IMR-90 (cell line): Measurements from ENCODE around the gene BATF. TPM values are rescaled to one million over a fixed set of nuclear protein-coding genes. Genes with fewer than 3 reads are reported as not detected.

Experiments
- ATAC-seq: fragments of 200-7000 bp; cut with Tn5 transposase; 2 replicates; pipeline ENCODE4 v1.9.1; 2020; ENCODE audit warnings: low read depth, mild to moderate bottlenecking, moderate library complexity
- BruUV-seq: library from RNA; stranded (reverse); fragments of 400-500 nt; replicated peaks from 2 replicates; lab custom pipeline; 2021; lab: Mats Ljungman, UMichigan
- CTCF ChIA-PET: fragments of 300-600 bp; formaldehyde crosslinking; extraction: SDS; loops from one replicate; lab custom pipeline; 2021; ENCODE audit warnings: antibody characterized with exemption; lab: Yijun Ruan, JAX
- POLR2A ChIA-PET: fragments of 300-600 bp; sonication (Branson Sonifier 250); formaldehyde crosslinking; loops from one replicate; lab custom pipeline; 2022; ENCODE audit warnings: antibody characterized with exemption; ENCODE audit not compliant: unreplicated experiment; lab: Charles Lee
- DNase-seq: peaks from one replicate; pipeline ENCODE4 v3.0.0; 2013
- H2AFZ ChIP-seq: replicated peaks from 2 replicates; pipeline ENCODE3; 2013; ENCODE audit warnings: low read length, mild to moderate bottlenecking; ENCODE audit not compliant: poor library complexity
- H2AK5ac ChIP-seq: 2 replicates; pipeline ENCODE4 v1.6.1; 2013; ENCODE audit warnings: low read depth, low read length, inconsistent platforms
- H2AK9ac ChIP-seq: replicated peaks from 2 replicates; pipeline ENCODE3; 2013; ENCODE audit warnings: mild to moderate bottlenecking, low read depth, low read length, moderate library complexity; ENCODE audit not compliant: poor library complexity
- H2BK120ac ChIP-seq: 2 replicates; pipeline ENCODE4 v1.6.1; 2013; ENCODE audit warnings: low read depth, low read length, inconsistent platforms
- H2BK15ac ChIP-seq: 3 replicates; pipeline ENCODE4 v1.6.1; 2013; ENCODE audit warnings: low read depth, low read length, inconsistent platforms
- H2BK20ac ChIP-seq: 2 replicates; pipeline ENCODE4 v1.6.1; 2013; ENCODE audit warnings: low read depth, mild to moderate bottlenecking, inconsistent platforms, low read length, moderate library complexity
- H2BK5ac ChIP-seq: 2 replicates; pipeline ENCODE4 v1.6.1; 2013; ENCODE audit warnings: mild to moderate bottlenecking, low read depth, low read length, inconsistent platforms; ENCODE audit not compliant: poor library complexity, severe bottlenecking
- H3K14ac ChIP-seq: replicated peaks from 2 replicates; pipeline ENCODE4 v1.6.1; 2013; ENCODE audit warnings: low read depth, low read length, inconsistent platforms
- H3K18ac ChIP-seq: 2 replicates; pipeline ENCODE4 v1.6.1; 2013; ENCODE audit warnings: low read depth, low read length, control low read depth
- H3K23ac ChIP-seq: 2 replicates; pipeline ENCODE4 v1.6.1; 2013; ENCODE audit warnings: low read depth, low read length, inconsistent platforms
- H3K27ac ChIP-seq: 2 replicates; pipeline ENCODE4 v1.5.1; 2013; ENCODE audit warnings: mild to moderate bottlenecking, control low read depth, low read length; ENCODE audit not compliant: insufficient read depth
- H3K27me3 ChIP-seq: 2 replicates; pipeline ENCODE4 v1.6.1; 2013; ENCODE audit warnings: low read length; ENCODE audit not compliant: control insufficient read depth, insufficient read depth
- H3K36me3 ChIP-seq: 2 replicates; pipeline ENCODE4 v1.6.1; 2013; ENCODE audit warnings: low read length, mixed read lengths; ENCODE audit not compliant: control insufficient read depth, insufficient read depth
- H3K4ac ChIP-seq: 2 replicates; pipeline ENCODE4 v1.6.1; 2013; ENCODE audit warnings: low read depth, low read length, inconsistent platforms
- H3K4me1 ChIP-seq: 2 replicates; pipeline ENCODE4 v1.6.1; 2013; ENCODE audit warnings: low read length, mixed read lengths; ENCODE audit not compliant: control insufficient read depth, insufficient read depth
- H3K4me2 ChIP-seq: 2 replicates; pipeline ENCODE4 v1.6.1; 2013; ENCODE audit warnings: low read depth, mild to moderate bottlenecking, control low read depth, low read length, moderate library complexity
- H3K4me3 ChIP-seq: 2 replicates; pipeline ENCODE4 v1.5.1; 2013; ENCODE audit warnings: low read depth, mild to moderate bottlenecking, control low read depth, low read length, moderate library complexity; ENCODE audit not compliant: insufficient read depth
- H3K56ac ChIP-seq: 2 replicates; pipeline ENCODE4 v1.6.1; 2013; ENCODE audit warnings: low read length, inconsistent platforms; ENCODE audit not compliant: insufficient read depth; ENCODE audit errors: extremely low read depth
- H3K79me1 ChIP-seq, 2 experiments: 2 replicates each; pipeline ENCODE4 v1.6.1; 2013; ENCODE audit warnings: low read length in 2 of 2, inconsistent platforms in 1 of 2, low read depth in 1 of 2
- H3K9ac ChIP-seq: 2 replicates; pipeline ENCODE4 v1.6.1; 2013; ENCODE audit warnings: low read depth, low read length, control low read depth
- H3K9me1 ChIP-seq: 2 replicates; pipeline ENCODE4 v1.6.1; 2013; ENCODE audit warnings: low read length, inconsistent platforms; ENCODE audit not compliant: insufficient read depth
- H3K9me3 ChIP-seq: 2 replicates; pipeline ENCODE4 v1.6.1; 2013; ENCODE audit warnings: low read length; ENCODE audit not compliant: control insufficient read depth, insufficient read depth
- H4K20me1 ChIP-seq: 2 replicates; pipeline ENCODE4 v1.6.1; 2013; ENCODE audit warnings: low read length, inconsistent platforms; ENCODE audit not compliant: insufficient read depth
- H4K5ac ChIP-seq: 2 replicates; pipeline ENCODE4 v1.6.1; 2013; ENCODE audit warnings: mild to moderate bottlenecking, low read depth, low read length, control low read depth
- H4K8ac ChIP-seq, 2 experiments: 2 replicates each; pipeline ENCODE4 v1.6.1; 2013; ENCODE audit warnings: low read depth in 2 of 2, low read length in 2 of 2, control low read depth in 1 of 2, inconsistent platforms in 1 of 2
- H4K91ac ChIP-seq: 2 replicates; pipeline ENCODE4 v1.6.1; 2013; ENCODE audit warnings: low read depth, low read length, inconsistent platforms; ENCODE audit not compliant: insufficient read depth
- FOS ChIP-seq: fragments of 150-350 bp; IDR thresholded peaks from 2 replicates; pipeline ENCODE4 v1.6.1; 2016; ENCODE audit warnings: low read depth, low read length
- MAFK ChIP-seq: IDR thresholded peaks from 2 replicates; pipeline ENCODE4 v1.6.1; 2012; ENCODE audit warnings: low read depth, low read length, improper control_type of control experiment
- MAZ ChIP-seq: IDR thresholded peaks from 2 replicates; pipeline ENCODE4 v1.6.1; 2012; ENCODE audit warnings: low read depth, mild to moderate bottlenecking, low read length, improper control_type of control experiment, moderate library complexity, borderline replicate concordance
- MXI1 ChIP-seq: IDR thresholded peaks from 2 replicates; pipeline ENCODE4 v1.6.1; 2012; ENCODE audit warnings: low read depth, mild to moderate bottlenecking, low read length, moderate library complexity, borderline replicate concordance
- NFE2L2 ChIP-seq: fragments of 150-350 bp; IDR thresholded peaks from 2 replicates; pipeline ENCODE4 v1.6.1; 2016; ENCODE audit warnings: low read depth, mild to moderate bottlenecking, low read length
- POLR2A ChIP-seq: IDR thresholded peaks from 2 replicates; pipeline ENCODE4 v1.6.1; 2012; ENCODE audit warnings: mild to moderate bottlenecking, low read depth, low read length
- RAD21 ChIP-seq: IDR thresholded peaks from 2 replicates; pipeline ENCODE4 v1.6.1; 2012; ENCODE audit warnings: low read length, improper control_type of control experiment
- RFX5 ChIP-seq: IDR thresholded peaks from 2 replicates; pipeline ENCODE4 v1.8.0; 2012; ENCODE audit warnings: low read depth, mild to moderate bottlenecking, low read length, moderate library complexity
- SMC3 ChIP-seq: fragments of 150-350 bp; IDR thresholded peaks from 2 replicates; pipeline ENCODE4 v1.6.1; 2016; ENCODE audit warnings: low read depth, mild to moderate bottlenecking, antibody characterized with exemption, low read length, moderate library complexity
- USF2 ChIP-seq: fragments of 150-350 bp; IDR thresholded peaks from 2 replicates; pipeline ENCODE4 v1.6.1; 2017; ENCODE audit warnings: mild to moderate bottlenecking, antibody characterized with exemption, low read length, low read depth
- WGBS, 2 experiments: methylation state at CpG; one replicate each; pipeline versions ENCODE4 v1.1.5 to v1.1.7; 2013; ENCODE audit warnings: missing lambda C conversion rate in 2 of 2; ENCODE audit not compliant: insufficient read length in 1 of 2; ENCODE audit errors: extremely low coverage in 2 of 2; 5-methylcytosine and 5-hydroxymethylcytosine counted together
- dilution Hi-C: fragments of 300-500 bp; cut with HindIII; formaldehyde crosslinking; loops from one replicate; pipeline ENCODE4 v1.14.3; 2018; ENCODE audit warnings: low sequenced_read_pairs; ENCODE audit not compliant: unreplicated experiment
- in situ Hi-C: fragments of 300-500 bp; cut with MboI; formaldehyde crosslinking; loops from 3 replicates; pipeline ENCODE4 v1.14.3; 2019; ENCODE audit warnings: low sequenced_read_pairs, inconsistent platforms, mixed read lengths
- intact Hi-C: fragments of 100-400 bp; cut with micrococcal nuclease; formaldehyde crosslinking; loops from 2 replicates; pipeline ENCODE4 v1.10.0; 2022
- polyA plus RNA-seq, 3 experiments: library from polyadenylated mRNA; depleted of rRNA; stranded (reverse); fragments of >200 nt; gene quantifications; 2 replicates each; pipeline ENCODE4 v1.2.3, GENCODE V29; 2012; ENCODE audit warnings: low replicate concordance in 1 of 3
- total RNA-seq: library from RNA; depleted of rRNA; stranded (reverse); fragments of >200 nt; gene quantifications from 2 replicates; pipeline ENCODE4 v1.2.3, GENCODE V29; 2012
- TF ChIP-seq, protein P1 (sequence below): fragments of 150-350 bp; IDR thresholded peaks from 2 replicates; pipeline ENCODE4 v1.6.1; 2016; ENCODE audit warnings: low read depth, mild to moderate bottlenecking, low read length, moderate library complexity, borderline replicate concordance

The BATF gene
- total and polyA plus RNA-seq, 2 of the 4 experiments (the other 2 are of a cell fraction), result not detected

DNA sequence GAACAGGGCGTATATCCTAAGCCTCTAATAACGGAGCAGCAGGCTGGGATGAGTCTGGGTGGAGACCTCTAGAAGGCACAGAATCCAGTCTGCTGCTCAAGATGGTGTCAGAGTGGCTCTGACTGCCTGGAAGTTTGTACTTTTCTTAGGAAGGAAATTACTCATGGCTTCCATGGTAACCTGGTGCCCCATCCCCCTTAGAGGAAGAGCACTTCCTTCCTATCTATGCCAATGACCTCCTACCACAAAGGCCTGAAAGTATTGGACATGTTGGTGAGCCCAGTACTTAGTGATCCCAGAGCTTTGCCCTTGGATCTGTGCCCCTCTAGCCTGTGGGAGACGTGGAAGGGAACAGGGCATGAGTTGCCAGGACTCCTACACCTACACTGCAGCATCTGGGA lies 1.5 kb downstream of the BATF start:
- no peak overlapping the region for H3K56ac ChIP-seq
- DNase-seq, result peak; percentile 18
- no peak overlapping the region for H4K5ac ChIP-seq
- H4K8ac ChIP-seq, result no peak overlapping the region
- H4K20me1 ChIP-seq, result no peaks in the 10 kb centered on the region
- H3K9me1 ChIP-seq, result peaks cover 3% of the 10 kb centered on the region; the same call in 1 of the 2 replicates
- no peak overlapping the region for H3K27ac ChIP-seq
- no peak overlapping the region for H2BK20ac ChIP-seq
- no peak overlapping the region for H3K4me2 ChIP-seq
- ATAC-seq, result no peak
- H2AK9ac ChIP-seq, result no peak overlapping the region
- H2AK5ac ChIP-seq, result no peak overlapping the region
- intact Hi-C loops (no loop called here), dilution Hi-C loops (no loop called here), in situ Hi-C loops (no loop called here)
- H2AFZ ChIP-seq, result peak overlapping the region; percentile 57
- H3K9ac ChIP-seq, result no peak overlapping the region
- BruUV-seq, result no TSS peak
- no peaks in the 10 kb centered on the region for H3K79me1 ChIP-seq
- no peaks in the 10 kb centered on the region for H3K9me3 ChIP-seq
- H3K27me3 ChIP-seq, result peaks cover 21% of the 10 kb centered on the region
- no CpG with 5 or more reads among the region's 3 CpGs for WGBS, 2 experiments
- H2BK120ac ChIP-seq, result no peak overlapping the region; the same call in 1 of the 2 replicates
- ChIA-PET POLR2A (no interaction called here), CTCF (no interaction called here)
- TF ChIP-seq MXI1 (no peak), RAD21 (no peak), NFE2L2 (no peak), RFX5 (no peak), FOS (no peak), POLR2A (no peak), MAZ (no peak), MAFK (no peak), USF2 (no peak), SMC3 (no peak)
- TF ChIP-seq, protein P1, sequence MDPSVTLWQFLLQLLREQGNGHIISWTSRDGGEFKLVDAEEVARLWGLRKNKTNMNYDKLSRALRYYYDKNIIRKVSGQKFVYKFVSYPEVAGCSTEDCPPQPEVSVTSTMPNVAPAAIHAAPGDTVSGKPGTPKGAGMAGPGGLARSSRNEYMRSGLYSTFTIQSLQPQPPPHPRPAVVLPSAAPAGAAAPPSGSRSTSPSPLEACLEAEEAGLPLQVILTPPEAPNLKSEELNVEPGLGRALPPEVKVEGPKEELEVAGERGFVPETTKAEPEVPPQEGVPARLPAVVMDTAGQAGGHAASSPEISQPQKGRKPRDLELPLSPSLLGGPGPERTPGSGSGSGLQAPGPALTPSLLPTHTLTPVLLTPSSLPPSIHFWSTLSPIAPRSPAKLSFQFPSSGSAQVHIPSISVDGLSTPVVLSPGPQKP, result no peak
- no peak overlapping the region for H3K14ac ChIP-seq
- H3K18ac ChIP-seq, result no peak overlapping the region
- no peak overlapping the region for H3K4ac ChIP-seq
- peaks cover 2% of the 10 kb centered on the region; the same call in 1 of the 2 replicates for H3K4me1 ChIP-seq
- no peak overlapping the region for H3K4me3 ChIP-seq
- H2BK5ac ChIP-seq, result no peak overlapping the region
- no peak overlapping the region for H2BK15ac ChIP-seq
- H4K91ac ChIP-seq, result no peak overlapping the region
- H3K23ac ChIP-seq, result no peak overlapping the region
- no peaks in the 10 kb centered on the region for H3K36me3 ChIP-seq
